CD4-positive, CD25-positive, alpha-beta regulatory T cell (primary cell): ENCODE data around the gene LRRD1. TPM values are rescaled to one million over a fixed set of nuclear protein-coding genes. Genes with fewer than 3 reads are reported as not detected.
"Not testable (repeated sequence)": the region's sequence is repeated elsewhere in the genome, so short reads cannot be mapped to it uniquely, and the experiment has no call there.

Experiments
- ATAC-seq, 2 donors: fragments of 150-1000 bp; cut with Tn5 transposase; one replicate each; pipeline ENCODE4 v1.10.0; 2021; ENCODE audit warnings: low read depth in 2 of 2, moderate number of reproducible peaks in 2 of 2, moderate library complexity in 1 of 2
- DNase-seq, 3 donors: peaks; one replicate each; pipeline versions ENCODE4 v3.0.0 to v3.0.0-alpha.2; 2012 to 2022; ENCODE audit warnings: mixed read lengths in 1 of 3
- H3K27ac ChIP-seq: one replicate; pipeline ENCODE4 v1.7.0; 2013; ENCODE audit warnings: mild to moderate bottlenecking, low read length; ENCODE audit not compliant: insufficient read depth, poor library complexity, severe bottlenecking
- H3K27me3 ChIP-seq: one replicate; pipeline ENCODE4 v1.7.0; 2013; ENCODE audit warnings: low read length; ENCODE audit not compliant: control insufficient read depth, insufficient read depth
- H3K36me3 ChIP-seq: one replicate; pipeline ENCODE4 v1.7.0; 2013; ENCODE audit warnings: mild to moderate bottlenecking, low read length, moderate library complexity; ENCODE audit not compliant: control insufficient read depth, insufficient read depth
- H3K4me1 ChIP-seq: 2 replicates; pipeline ENCODE4 v1.7.0; 2013; ENCODE audit warnings: mild to moderate bottlenecking, low read length; ENCODE audit not compliant: insufficient read depth, control insufficient read depth, poor library complexity, severe bottlenecking
- H3K4me3 ChIP-seq: one replicate; pipeline ENCODE4 v1.7.0; 2013; ENCODE audit warnings: low read depth, mild to moderate bottlenecking, low read length, moderate library complexity
- H3K9me3 ChIP-seq, 2 experiments: 1 replicate in 1 of 2; 2 replicates in 1 of 2; pipeline ENCODE4 v1.7.0; 2013; ENCODE audit warnings: low read length in 2 of 2, mild to moderate bottlenecking in 1 of 2, moderate library complexity in 1 of 2; ENCODE audit not compliant: control insufficient read depth in 2 of 2
- H3K27ac Mint-ChIP-seq, 3 donors: one replicate each; pipeline ENCODE4 v1.8.0; 2020 to 2022; ENCODE audit warnings: mild to moderate bottlenecking in 3 of 3, mixed read lengths in 3 of 3, moderate library complexity in 2 of 3
- H3K27me3 Mint-ChIP-seq: one replicate; pipeline ENCODE4 v1.8.0; 2022; ENCODE audit warnings: mild to moderate bottlenecking, mixed read lengths
- H3K36me3 Mint-ChIP-seq: one replicate; pipeline ENCODE4 v1.8.0; 2020; ENCODE audit warnings: mixed read lengths
- H3K4me1 Mint-ChIP-seq, 4 donors: one replicate each; pipeline ENCODE4 v1.8.0; 2020 to 2022; ENCODE audit warnings: mixed read lengths in 4 of 4, mild to moderate bottlenecking in 1 of 4
- H3K4me3 Mint-ChIP-seq, 4 donors: one replicate each; pipeline ENCODE4 v1.8.0; 2020 to 2022; ENCODE audit warnings: mild to moderate bottlenecking in 4 of 4, mixed read lengths in 4 of 4, moderate library complexity in 3 of 4
- H3K9me3 Mint-ChIP-seq, 7 donors: one replicate each; pipeline ENCODE4 v1.8.0; 2020 to 2022; ENCODE audit warnings: mixed read lengths in 7 of 7, mild to moderate bottlenecking in 3 of 7, moderate library complexity in 2 of 7
- polyA plus RNA-seq, 4 donors: library from polyadenylated mRNA; unstranded; fragments of 300-500 nt; fragmentation: Illumina TruSeq; gene quantifications; one replicate each; pipeline ENCODE4 v1.2.3, GENCODE V29; 2021
- total RNA-seq: library from RNA; stranded (reverse); gene quantifications from one replicate; pipeline ENCODE4 v1.2.3, GENCODE V29; 2022

LRRD1 gene
- total and polyA plus RNA-seq, 5 donors from 2014 or later, result 0.12 to 0.44 TPM; not detected in 3

- Histone ChIP-seq H3K27me3 (no peaks in the 10 kb centered on the region), H3K4me1 (peaks cover 23% of the 10 kb centered on the region), H3K36me3 (peaks cover 16% of the 10 kb centered on the region), H3K4me3 (no peak overlapping the region), H3K27ac (no peak overlapping the region), H3K9me3 (no peaks in the 10 kb centered on the region)
- Mint-ChIP-seq H3K27me3 (peaks cover 4% of the 10 kb centered on the region), H3K36me3 (peaks cover 9% of the 10 kb centered on the region), H3K4me1 (peaks cover 6 to 43% (median 27%) of the 10 kb centered on the region in 4 donors), H3K4me3 (peak overlapping the region in 2 of 4 donors; percentile 23 to 50), H3K27ac (no peak overlapping the region), H3K9me3 (peaks cover 0 to 2% (median 0%) of the 10 kb centered on the region in 7 donors)
- ATAC-seq (no peak), DNase-seq (no peak)
These were observed 47.8 kb downstream of the LRRD1 start for GRCh38 chr7:92131093-92131492.

GRCh38 chr7:92121681-92122080 lies 57.3 kb downstream of the LRRD1 start:
- Histone ChIP-seq H3K9me3 (no peaks in the 10 kb centered on the region), H3K4me1 (no peaks in the 10 kb centered on the region), H3K27ac (no peak overlapping the region), H3K27me3 (no peaks in the 10 kb centered on the region), H3K36me3 (peaks cover 27% of the 10 kb centered on the region), H3K4me3 (no peak overlapping the region)
- Mint-ChIP-seq H3K27ac (no peak overlapping the region), H3K9me3 (no peaks in the 10 kb centered on the region), H3K36me3 (peaks cover 58% of the 10 kb centered on the region), H3K4me1 (peaks cover 0 to 21% (median 8%) of the 10 kb centered on the region in 4 donors), H3K4me3 (no peak overlapping the region), H3K27me3 (no peaks in the 10 kb centered on the region)
- DNase-seq (no peak), ATAC-seq (no peak)

- Mint-ChIP-seq H3K9me3 (no peaks in the 10 kb centered on the region), H3K4me1 (peaks cover 0 to 27% (median 8%) of the 10 kb centered on the region in 4 donors), H3K36me3 (peaks cover 68% of the 10 kb centered on the region), H3K27me3 (no peaks in the 10 kb centered on the region), H3K27ac (no peak overlapping the region), H3K4me3 (no peak overlapping the region)
- Histone ChIP-seq H3K36me3 (peaks cover 29% of the 10 kb centered on the region), H3K27me3 (no peaks in the 10 kb centered on the region), H3K27ac (no peak overlapping the region), H3K4me1 (no peaks in the 10 kb centered on the region), H3K9me3 (no peaks in the 10 kb centered on the region), H3K4me3 (no peak overlapping the region)
- DNase-seq (no peak), ATAC-seq (no peak)
These were observed 59.7 kb downstream of the LRRD1 start for GRCh38 chr7:92119213-92119759.

- peaks cover 55% of the 10 kb centered on the region for H3K36me3 Mint-ChIP-seq
- ATAC-seq (no peak), DNase-seq (no peak)
- no peak overlapping the region for H3K4me3 Mint-ChIP-seq
- peaks cover 14% of the 10 kb centered on the region for H3K36me3 ChIP-seq
- H3K9me3 ChIP-seq, result no peaks in the 10 kb centered on the region
- H3K27me3 ChIP-seq, result no peaks in the 10 kb centered on the region
- no peak overlapping the region for H3K27ac Mint-ChIP-seq
- H3K4me1 Mint-ChIP-seq, result peaks cover 0 to 31% (median 9%) of the 10 kb centered on the region in 4 donors
- no peaks in the 10 kb centered on the region for H3K9me3 Mint-ChIP-seq
- H3K4me3 ChIP-seq, result no peak overlapping the region
- no peak overlapping the region for H3K27ac ChIP-seq
- H3K27me3 Mint-ChIP-seq, result no peaks in the 10 kb centered on the region
- H3K4me1 ChIP-seq, result no peaks in the 10 kb centered on the region
These were observed 62.0 kb downstream of the LRRD1 start for GRCh38 chr7:92116949-92117348.

- H3K4me3 Mint-ChIP-seq, result no peak overlapping the region
- peaks cover 48% of the 10 kb centered on the region for H3K36me3 Mint-ChIP-seq
- H3K4me1 ChIP-seq, result no peaks in the 10 kb centered on the region
- no peak for ATAC-seq
- peaks cover 0 to 31% (median 9%) of the 10 kb centered on the region in 4 donors for H3K4me1 Mint-ChIP-seq
- H3K27ac Mint-ChIP-seq, result no peak overlapping the region
- no peaks in the 10 kb centered on the region for H3K27me3 ChIP-seq
- H3K9me3 ChIP-seq, result no peaks in the 10 kb centered on the region
- H3K9me3 Mint-ChIP-seq, result no peaks in the 10 kb centered on the region
- DNase-seq, result no peak
- no peaks in the 10 kb centered on the region for H3K27me3 Mint-ChIP-seq
- H3K36me3 ChIP-seq, result peaks cover 13% of the 10 kb centered on the region
- no peak overlapping the region for H3K4me3 ChIP-seq
- H3K27ac ChIP-seq, result no peak overlapping the region
These were observed 63.1 kb downstream of the LRRD1 start for GRCh38 chr7:92115821-92116220.

GRCh38 chr7:92110857-92111256 lies 68.1 kb downstream of the LRRD1 start:
- ATAC-seq, result no peak
- peaks cover 0 to 10% (median 3%) of the 10 kb centered on the region in 4 donors for H3K4me1 Mint-ChIP-seq
- Histone ChIP-seq H3K36me3 (peaks cover 31% of the 10 kb centered on the region), H3K27me3 (no peaks in the 10 kb centered on the region), H3K9me3 (no peaks in the 10 kb centered on the region), H3K4me3 (no peak overlapping the region), H3K27ac (no peak overlapping the region), H3K4me1 (no peaks in the 10 kb centered on the region)
- H3K36me3 Mint-ChIP-seq, result peaks cover 57% of the 10 kb centered on the region
- H3K9me3 Mint-ChIP-seq, result no peaks in the 10 kb centered on the region
- H3K27ac Mint-ChIP-seq, result no peak overlapping the region
- no peaks in the 10 kb centered on the region for H3K27me3 Mint-ChIP-seq
- H3K4me3 Mint-ChIP-seq, result no peak overlapping the region
- no peak for DNase-seq

GRCh38 chr7:92108821-92109220 lies 70.1 kb downstream of the LRRD1 start:
- H3K27ac ChIP-seq, result no peak overlapping the region
- H3K36me3 ChIP-seq, result peaks cover 33% of the 10 kb centered on the region
- ATAC-seq (no peak), DNase-seq (no peak)
- H3K27me3 Mint-ChIP-seq, result no peaks in the 10 kb centered on the region
- H3K27ac Mint-ChIP-seq, result peak overlapping the region in 1 of 3 donors; percentile 86
- no peak overlapping the region for H3K4me3 ChIP-seq
- H3K36me3 Mint-ChIP-seq, result peaks cover 44% of the 10 kb centered on the region
- no peaks in the 10 kb centered on the region for H3K27me3 ChIP-seq
- H3K9me3 ChIP-seq, result no peaks in the 10 kb centered on the region
- H3K9me3 Mint-ChIP-seq, result no peaks in the 10 kb centered on the region
- H3K4me1 ChIP-seq, result no peaks in the 10 kb centered on the region
- no peak overlapping the region for H3K4me3 Mint-ChIP-seq
- H3K4me1 Mint-ChIP-seq, result peaks cover 0 to 2% (median 0%) of the 10 kb centered on the region in 4 donors

GRCh38 chr7:92102862-92103261 lies 76.1 kb downstream of the LRRD1 start:
- H3K27me3 Mint-ChIP-seq, H3K9me3 Mint-ChIP-seq, H3K9me3 ChIP-seq, DNase-seq, H3K4me3 ChIP-seq, H3K27ac Mint-ChIP-seq, H3K4me1 Mint-ChIP-seq, H3K4me3 Mint-ChIP-seq, H3K4me1 ChIP-seq, H3K27me3 ChIP-seq, H3K27ac ChIP-seq, ATAC-seq: not testable (repeated sequence)
- H3K36me3 Mint-ChIP-seq, result peaks cover 51% of the 10 kb centered on the region
- peaks cover 60% of the 10 kb centered on the region for H3K36me3 ChIP-seq
